ENCODE measurements around the gene GALNT13.

DNA sequence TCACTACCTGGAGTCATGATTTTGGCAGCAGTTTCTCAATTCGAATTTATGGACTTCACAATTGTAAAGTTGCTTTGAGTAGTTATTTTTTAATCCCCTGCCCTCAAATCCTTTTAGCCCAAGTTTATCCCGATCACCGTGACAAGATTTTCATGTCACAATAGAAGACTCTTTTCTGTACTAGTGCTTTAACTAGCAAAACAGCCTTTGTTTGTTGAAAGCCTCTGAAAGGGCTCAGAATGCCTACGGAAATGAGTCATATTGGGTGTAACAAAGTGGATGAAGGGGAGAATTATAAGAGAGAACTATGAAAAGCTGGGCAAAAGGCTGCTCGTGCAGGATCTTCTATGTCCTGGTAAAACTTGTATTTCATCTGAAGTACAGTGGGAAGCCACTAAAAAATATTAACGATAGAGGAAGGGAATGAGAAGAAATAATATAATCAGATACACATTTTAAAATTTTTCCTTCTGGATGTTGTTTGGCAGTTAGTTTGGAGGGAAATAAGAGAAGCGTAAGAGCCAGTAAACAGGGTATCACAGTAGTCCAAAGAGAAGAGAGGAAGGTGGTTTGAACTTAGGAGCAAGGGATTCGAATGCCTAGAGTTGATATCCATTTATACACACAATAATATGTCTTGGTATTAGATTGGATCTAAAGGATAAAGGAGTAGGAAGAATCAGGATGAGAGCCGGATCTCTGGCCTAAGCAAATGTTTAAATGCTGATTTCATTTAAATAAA lies 114.9 kb downstream of the GALNT13 start:
- TF ChIP-seq, protein P1, sequence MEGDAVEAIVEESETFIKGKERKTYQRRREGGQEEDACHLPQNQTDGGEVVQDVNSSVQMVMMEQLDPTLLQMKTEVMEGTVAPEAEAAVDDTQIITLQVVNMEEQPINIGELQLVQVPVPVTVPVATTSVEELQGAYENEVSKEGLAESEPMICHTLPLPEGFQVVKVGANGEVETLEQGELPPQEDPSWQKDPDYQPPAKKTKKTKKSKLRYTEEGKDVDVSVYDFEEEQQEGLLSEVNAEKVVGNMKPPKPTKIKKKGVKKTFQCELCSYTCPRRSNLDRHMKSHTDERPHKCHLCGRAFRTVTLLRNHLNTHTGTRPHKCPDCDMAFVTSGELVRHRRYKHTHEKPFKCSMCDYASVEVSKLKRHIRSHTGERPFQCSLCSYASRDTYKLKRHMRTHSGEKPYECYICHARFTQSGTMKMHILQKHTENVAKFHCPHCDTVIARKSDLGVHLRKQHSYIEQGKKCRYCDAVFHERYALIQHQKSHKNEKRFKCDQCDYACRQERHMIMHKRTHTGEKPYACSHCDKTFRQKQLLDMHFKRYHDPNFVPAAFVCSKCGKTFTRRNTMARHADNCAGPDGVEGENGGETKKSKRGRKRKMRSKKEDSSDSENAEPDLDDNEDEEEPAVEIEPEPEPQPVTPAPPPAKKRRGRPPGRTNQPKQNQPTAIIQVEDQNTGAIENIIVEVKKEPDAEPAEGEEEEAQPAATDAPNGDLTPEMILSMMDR (conservative IDR thresholded peaks at IDR 0.05; ENCODE audit: low read length) = no peak
- no peak for TF ChIP-seq EZH2phosphoT487 (IDR thresholded peaks at IDR 0.05; ENCODE audit: borderline replicate concordance, low read depth, low read length)

All from OCI-LY7 (cell line).